DOHH2 (cell line): ENCODE data around the gene CRIP3.

Experiments used
- H3F3A ChIP-seq: fragments of 200-600 bp; sonication (generic), shearing (Covaris generic); 2 replicates; pipeline ENCODE4 v1.6.0; 2016; ENCODE audit warnings: antibody characterized with exemption, mild to moderate bottlenecking; ENCODE audit not compliant: control insufficient read depth, insufficient read depth
- H3K27ac ChIP-seq: fragments of 200-600 bp; sonication (generic); 2 replicates; pipeline ENCODE4 v1.5.1; 2014; ENCODE audit warnings: low read depth, mild to moderate bottlenecking, low read length, moderate library complexity
- H3K27me3 ChIP-seq: fragments of 200-600 bp; sonication (generic); 2 replicates; pipeline ENCODE4 v1.6.1; 2014; ENCODE audit warnings: mild to moderate bottlenecking, low read length, mixed read lengths; ENCODE audit not compliant: control insufficient read depth
- H3K36me3 ChIP-seq: fragments of 200-600 bp; sonication (generic); 2 replicates; pipeline ENCODE4 v1.6.1; 2014; ENCODE audit warnings: mild to moderate bottlenecking, low read length, moderate library complexity, mixed read lengths; ENCODE audit not compliant: control insufficient read depth
- H3K4me1 ChIP-seq: fragments of 200-600 bp; sonication (generic); 2 replicates; pipeline ENCODE4 v1.6.1; 2014; ENCODE audit warnings: mild to moderate bottlenecking, low read length, mixed read lengths; ENCODE audit not compliant: control insufficient read depth
- H3K4me2 ChIP-seq: fragments of 200-600 bp; sonication (generic); 2 replicates; pipeline ENCODE4 v1.6.0; 2014; ENCODE audit warnings: mild to moderate bottlenecking, low read length, moderate library complexity
- H3K4me3 ChIP-seq: fragments of 200-600 bp; sonication (generic); 2 replicates; pipeline ENCODE4 v1.5.1; 2014; ENCODE audit warnings: mild to moderate bottlenecking, low read length, mixed read lengths
- H3K79me2 ChIP-seq: fragments of 200-600 bp; sonication (generic); 2 replicates; pipeline ENCODE4 v1.6.1; 2014; ENCODE audit warnings: mild to moderate bottlenecking, low read length, mixed read lengths; ENCODE audit not compliant: control insufficient read depth
- H3K9me2 ChIP-seq: fragments of 200-600 bp; sonication (generic); replicated peaks from 2 replicates; pipeline ENCODE4 v1.6.1; 2014; ENCODE audit warnings: mild to moderate bottlenecking, low read length, mixed read lengths; ENCODE audit not compliant: control insufficient read depth
- H3K9me3 ChIP-seq: fragments of 200-600 bp; sonication (generic); 2 replicates; pipeline ENCODE4 v1.6.1; 2014; ENCODE audit warnings: antibody characterized with exemption, low read length, mixed read lengths; ENCODE audit not compliant: control insufficient read depth, insufficient read depth
- H4K20me1 ChIP-seq: fragments of 200-600 bp; sonication (generic); 2 replicates; pipeline ENCODE4 v1.6.0; 2014; ENCODE audit warnings: low read depth, mild to moderate bottlenecking, antibody characterized with exemption, low read length, moderate library complexity; ENCODE audit not compliant: control insufficient read depth, insufficient read depth
- CTCF ChIP-seq: fragments of 200-600 bp; sonication (generic); IDR thresholded peaks from one replicate; pipeline ENCODE4 v1.5.1; 2014; ENCODE audit warnings: antibody characterized with exemption, mild to moderate bottlenecking, low read depth, low read length; ENCODE audit not compliant: poor library complexity, severe bottlenecking
- EZH2phosphoT487 ChIP-seq: fragments of 200-600 bp; sonication (generic); IDR thresholded peaks from 2 replicates; pipeline ENCODE4 v1.6.1; 2017; ENCODE audit warnings: borderline replicate concordance, mild to moderate bottlenecking, antibody characterized with exemption, low read length, moderate library complexity, mixed read lengths

Gene CRIP3

GRCh38 chr6:43310134-43310533 is 1.5 kb upstream of the CRIP3 start:
- Histone ChIP-seq H3K4me1 (peaks cover 76% of the 10 kb centered on the region), H3K9me2 (no peaks in the 10 kb centered on the region), H3K36me3 (peaks cover 8% of the 10 kb centered on the region), H3K27ac (no peak overlapping the region), H3K4me2 (no peak overlapping the region), H3K9me3 (no peaks in the 10 kb centered on the region), H3K27me3 (no peaks in the 10 kb centered on the region), H4K20me1 (no peaks in the 10 kb centered on the region), H3K79me2 (peaks cover 3% of the 10 kb centered on the region; the same call in 1 of the 2 replicates), H3F3A (peaks cover 33% of the 10 kb centered on the region), H3K4me3 (no peak overlapping the region)
- TF ChIP-seq EZH2phosphoT487 (no peak), CTCF (no peak)

- Histone ChIP-seq H3K4me1 (peaks cover 65% of the 10 kb centered on the region), H3K4me2 (peak overlapping the region; percentile 94), H3K9me2 (no peaks in the 10 kb centered on the region), H3K27me3 (no peaks in the 10 kb centered on the region), H4K20me1 (no peaks in the 10 kb centered on the region), H3K79me2 (peaks cover 3% of the 10 kb centered on the region; the same call in 1 of the 2 replicates), H3K36me3 (peaks cover 6% of the 10 kb centered on the region), H3K9me3 (no peaks in the 10 kb centered on the region), H3F3A (peaks cover 23% of the 10 kb centered on the region), H3K27ac (peak overlapping the region; percentile 37; the same call in 1 of the 2 replicates), H3K4me3 (peak overlapping the region; percentile 74)
- TF ChIP-seq CTCF (no peak), EZH2phosphoT487 (no peak)
These were observed 408 bp upstream of the CRIP3 start for GRCh38 chr6:43308990-43309477.

- H3F3A ChIP-seq, result peaks cover 9% of the 10 kb centered on the region
- H3K9me3 ChIP-seq, result no peaks in the 10 kb centered on the region
- H3K4me3 ChIP-seq, result peak overlapping the region; percentile 74
- H3K79me2 ChIP-seq, result peaks cover 3% of the 10 kb centered on the region; the same call in 1 of the 2 replicates
- no peaks in the 10 kb centered on the region for H3K9me2 ChIP-seq
- TF ChIP-seq EZH2phosphoT487, result no peak
- no peak for TF ChIP-seq CTCF
- H3K27me3 ChIP-seq, result no peaks in the 10 kb centered on the region
- peak overlapping the region; percentile 94 for H3K4me2 ChIP-seq
- H4K20me1 ChIP-seq, result no peaks in the 10 kb centered on the region
- peaks cover 51% of the 10 kb centered on the region for H3K4me1 ChIP-seq
- no peak overlapping the region for H3K27ac ChIP-seq
- H3K36me3 ChIP-seq, result no peaks in the 10 kb centered on the region; the same call in 1 of the 2 replicates
These were observed 1.1 kb downstream of the CRIP3 start for GRCh38 chr6:43307451-43308100.
